Hepatocyte (in vitro differentiated cells): ENCODE measurements around the gene THSD4. TPM values are rescaled to one million over a fixed set of nuclear protein-coding genes. Genes with fewer than 3 reads are reported as not detected.

Source experiments
- DNase-seq: peaks from one replicate; pipeline ENCODE4 v3.0.0-alpha.2; 2016; ENCODE audit warnings: low spot score
- H2AFZ ChIP-seq: fragments of 200-600 bp; sonication (generic); 2 replicates; pipeline ENCODE4 v1.6.0; 2016; ENCODE audit warnings: antibody characterized with exemption, mild to moderate bottlenecking
- H3K27ac ChIP-seq: fragments of 200-600 bp; sonication (generic); 2 replicates; pipeline ENCODE4 v1.5.1; 2016; ENCODE audit warnings: mild to moderate bottlenecking
- H3K27me3 ChIP-seq: fragments of 200-600 bp; sonication (generic); 2 replicates; pipeline ENCODE4 v1.6.1; 2016
- H3K36me3 ChIP-seq: fragments of 200-600 bp; sonication (generic); replicated peaks from 2 replicates; pipeline ENCODE4 v1.5.1; 2016; ENCODE audit warnings: low read depth; ENCODE audit not compliant: insufficient read depth
- H3K4me1 ChIP-seq: fragments of 200-600 bp; sonication (generic); 2 replicates; pipeline ENCODE4 v1.5.1; 2016; ENCODE audit warnings: mild to moderate bottlenecking, moderate library complexity; ENCODE audit not compliant: insufficient read depth
- H3K4me2 ChIP-seq: fragments of 200-600 bp; sonication (generic); 2 replicates; pipeline ENCODE4 v1.6.0; 2016
- H3K4me3 ChIP-seq: fragments of 200-600 bp; sonication (generic); 2 replicates; pipeline ENCODE4 v1.5.1; 2016; ENCODE audit warnings: mild to moderate bottlenecking
- H3K79me2 ChIP-seq: fragments of 200-600 bp; sonication (generic); 2 replicates; pipeline ENCODE4 v1.6.0; 2017; ENCODE audit warnings: mild to moderate bottlenecking
- H3K9me2 ChIP-seq: fragments of 200-600 bp; sonication (generic); replicated peaks from 2 replicates; pipeline ENCODE4 v1.6.0; 2017; ENCODE audit warnings: mild to moderate bottlenecking; ENCODE audit not compliant: insufficient read depth
- H3K9me3 ChIP-seq: fragments of 200-600 bp; sonication (generic); 2 replicates; pipeline ENCODE4 v1.5.1; 2016; ENCODE audit warnings: low read depth, mild to moderate bottlenecking
- H4K20me1 ChIP-seq: fragments of 200-600 bp; sonication (generic); 2 replicates; pipeline ENCODE4 v1.6.0; 2016; ENCODE audit warnings: mild to moderate bottlenecking; ENCODE audit not compliant: insufficient read depth, poor library complexity, severe bottlenecking
- CTCF ChIP-seq: fragments of 200-600 bp; sonication (generic); IDR thresholded peaks from 2 replicates; pipeline ENCODE4 v1.5.1; 2016; ENCODE audit warnings: antibody characterized with exemption, mild to moderate bottlenecking; ENCODE audit not compliant: poor library complexity
- EZH2 ChIP-seq: fragments of 200-600 bp; sonication (generic); IDR thresholded peaks from 2 replicates; pipeline ENCODE4 v1.6.1; 2016; ENCODE audit warnings: antibody characterized with exemption, mild to moderate bottlenecking, borderline replicate concordance
- EZH2phosphoT487 ChIP-seq: fragments of 200-600 bp; sonication (generic); IDR thresholded peaks from one replicate; pipeline ENCODE4 v1.6.1; 2018; ENCODE audit warnings: antibody characterized with exemption, mild to moderate bottlenecking, low read depth, moderate library complexity; ENCODE audit not compliant: unreplicated experiment, severe bottlenecking
- WGBS: methylation state at CpG from one replicate; pipeline ENCODE4 v1.1.6; 2016; ENCODE audit warnings: low lambda C conversion rate; ENCODE audit errors: missing lambda C conversion rate; 5-methylcytosine and 5-hydroxymethylcytosine counted together
- polyA plus RNA-seq: library from polyadenylated mRNA; unstranded; fragments of >200 nt; fragmentation: Nextera tagmentation; extraction: Ambion mirVana; gene quantifications from 2 replicates; pipeline ENCODE4 v1.2.1, GENCODE V29; 2016
- total RNA-seq: library from RNA; depleted of rRNA; stranded (reverse); fragments of >200 nt; gene quantifications from 2 replicates; pipeline ENCODE4 v1.2.3, GENCODE V29; 2014

Gene THSD4
- total and polyA plus RNA-seq, 2 experiments from 2014 or later, result 4.3 to 7.0 TPM

- no peak overlapping the region for H3K27ac ChIP-seq
- H3K4me2 ChIP-seq, result no peak overlapping the region
- no peaks in the 10 kb centered on the region for H3K9me3 ChIP-seq
- H4K20me1 ChIP-seq, result no peaks in the 10 kb centered on the region
- 88% methylated on average over 8 of the region's 8 CpGs for WGBS
- no peaks in the 10 kb centered on the region for H3K9me2 ChIP-seq
- no peak overlapping the region for H2AFZ ChIP-seq
- TF ChIP-seq EZH2 (no peak), CTCF (no peak)
- no peaks in the 10 kb centered on the region for H3K79me2 ChIP-seq
- no peak for DNase-seq
- H3K27me3 ChIP-seq, result no peaks in the 10 kb centered on the region
- no peak overlapping the region for H3K4me3 ChIP-seq
- H3K4me1 ChIP-seq, result no peaks in the 10 kb centered on the region
- H3K36me3 ChIP-seq, result no peaks in the 10 kb centered on the region
These were observed 666.6 kb downstream of the THSD4 start for GRCh38 chr15:71781965-71782265.

- no peak overlapping the region for H3K4me3 ChIP-seq
- no peak for TF ChIP-seq EZH2phosphoT487
- no peak for TF ChIP-seq EZH2
- no peak for TF ChIP-seq CTCF
- H3K36me3 ChIP-seq, result no peaks in the 10 kb centered on the region
- no peaks in the 10 kb centered on the region for H3K9me2 ChIP-seq
- H3K27me3 ChIP-seq, result no peaks in the 10 kb centered on the region
- DNase-seq, result no peak
- no peak overlapping the region for H3K27ac ChIP-seq
- no peaks in the 10 kb centered on the region for H3K4me1 ChIP-seq
- H4K20me1 ChIP-seq, result no peaks in the 10 kb centered on the region
- H2AFZ ChIP-seq, result no peak overlapping the region
- no peaks in the 10 kb centered on the region for H3K9me3 ChIP-seq
- no peaks in the 10 kb centered on the region for H3K79me2 ChIP-seq
- H3K4me2 ChIP-seq, result no peak overlapping the region
- WGBS, result 87% methylated on average over 10 of the region's 10 CpGs
These were observed 667.3 kb downstream of the THSD4 start for GRCh38 chr15:71782422-71783165.

- Histone ChIP-seq H3K4me2 (no peak overlapping the region), H3K27ac (no peak overlapping the region), H3K27me3 (no peaks in the 10 kb centered on the region), H3K9me3 (no peaks in the 10 kb centered on the region), H2AFZ (no peak overlapping the region), H3K4me1 (no peaks in the 10 kb centered on the region), H3K9me2 (no peaks in the 10 kb centered on the region), H3K36me3 (no peaks in the 10 kb centered on the region), H4K20me1 (no peaks in the 10 kb centered on the region), H3K4me3 (no peak overlapping the region), H3K79me2 (no peaks in the 10 kb centered on the region)
- 70% methylated on average over 6 of the region's 6 CpGs for WGBS
- no peak for TF ChIP-seq EZH2
- TF ChIP-seq EZH2phosphoT487, result no peak
- TF ChIP-seq CTCF, result peak; percentile 6
- no peak for DNase-seq
These were observed 669.4 kb downstream of the THSD4 start for GRCh38 chr15:71784719-71785118.
